GM18867 (cell line): ENCODE measurements around the gene SLC6A20.

Experiments
- ATAC-seq: cut with Tn5 transposase; IDR thresholded peaks from one replicate; pipeline ENCODE4 v1.9.1; 2021; ENCODE audit warnings: mild to moderate bottlenecking, moderate library complexity; ENCODE audit not compliant: unreplicated experiment

The SLC6A20 gene

GRCh38 chr3:45802146-45802545, 5.8 kb upstream of the SLC6A20 start:
- no peak for ATAC-seq

- no peak for ATAC-seq
These were observed 4.3 kb upstream of the SLC6A20 start for GRCh38 chr3:45800611-45801010.

DNA sequence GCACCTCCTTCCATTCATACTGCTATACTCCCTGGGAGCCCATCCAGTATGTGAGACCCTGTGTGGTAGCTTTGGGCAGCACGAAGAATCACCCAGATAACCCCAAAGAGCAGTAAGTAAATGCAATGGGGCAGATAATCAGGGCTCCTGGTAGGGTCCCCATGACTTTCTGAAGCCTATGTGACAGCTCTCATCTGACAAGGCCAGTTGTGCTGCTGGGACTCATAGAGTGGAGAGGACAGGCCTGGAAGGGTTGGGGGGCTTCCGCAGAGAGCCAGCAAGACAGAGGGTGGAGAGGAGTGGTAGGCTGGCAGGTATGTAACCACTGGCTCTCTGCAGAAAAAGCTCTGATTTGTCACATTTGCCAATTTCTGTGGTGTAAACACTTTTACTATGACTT, 3.2 kb upstream of the SLC6A20 start:
- ATAC-seq = no peak

- ATAC-seq = no peak
These were observed 1.7 kb upstream of the SLC6A20 start for GRCh38 chr3:45798034-45798433.

GRCh38 chr3:45796902-45797637, 734 bp upstream of the SLC6A20 start:
- no peak for ATAC-seq

DNA sequence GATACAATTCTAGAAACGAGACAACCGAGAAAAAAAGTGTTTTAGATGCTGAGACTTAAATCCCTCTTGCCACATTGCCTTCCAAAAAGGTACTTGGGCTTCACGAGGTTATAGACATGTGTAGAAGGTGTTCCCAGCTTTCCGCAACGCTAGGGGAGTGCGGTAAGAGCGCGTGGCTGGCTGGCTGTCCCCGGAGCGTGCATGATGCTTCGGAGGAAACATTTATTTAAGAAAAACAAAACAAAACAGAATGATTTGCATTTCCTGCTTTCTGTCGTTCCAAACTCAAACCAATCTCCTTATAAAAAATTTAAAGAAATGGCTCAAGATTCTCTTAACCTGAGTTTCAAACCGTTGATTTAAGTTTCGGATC, 841 bp downstream of the SLC6A20 start:
- ATAC-seq = no peak

GRCh38 chr3:45794660-45795059, 1.7 kb downstream of the SLC6A20 start:
- no peak for ATAC-seq

GRCh38 chr3:45794177-45794560, 2.2 kb downstream of the SLC6A20 start:
- no peak for ATAC-seq

DNA sequence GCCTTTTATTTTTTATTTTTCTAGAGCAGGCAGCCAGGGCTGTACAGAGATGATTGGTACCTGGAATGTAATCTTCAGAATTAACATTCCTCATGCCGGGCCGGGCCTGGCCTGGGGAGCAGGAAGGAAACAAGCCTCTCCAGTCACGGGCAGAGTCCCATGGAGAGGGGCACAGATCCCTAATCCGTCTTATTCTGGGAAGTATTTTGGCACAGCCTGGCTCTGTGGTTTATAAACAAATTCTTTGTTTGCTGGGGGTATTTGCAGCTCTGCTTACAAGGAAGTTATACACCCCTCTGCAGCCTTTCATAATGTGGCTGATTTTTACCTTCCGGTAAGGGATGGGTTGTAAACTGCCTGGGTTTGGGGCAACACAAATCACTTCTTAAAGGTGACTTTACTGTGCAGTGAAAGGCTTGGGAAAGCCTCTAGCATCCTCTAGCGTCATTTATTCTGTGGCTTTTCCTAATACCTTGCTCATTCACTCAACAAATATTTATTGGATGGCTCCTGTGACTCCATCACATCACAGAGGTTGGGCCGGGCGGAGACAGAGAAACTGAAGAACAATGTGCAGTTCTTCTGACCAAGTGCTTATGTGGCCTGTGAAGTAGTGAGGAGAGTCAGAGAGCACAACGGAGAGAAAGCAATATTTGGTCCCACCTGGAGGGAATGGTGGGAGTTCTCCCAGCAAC, 2.7 kb downstream of the SLC6A20 start:
- ATAC-seq = no peak

GRCh38 chr3:45792516-45793172, 3.7 kb downstream of the SLC6A20 start:
- no peak for ATAC-seq

DNA sequence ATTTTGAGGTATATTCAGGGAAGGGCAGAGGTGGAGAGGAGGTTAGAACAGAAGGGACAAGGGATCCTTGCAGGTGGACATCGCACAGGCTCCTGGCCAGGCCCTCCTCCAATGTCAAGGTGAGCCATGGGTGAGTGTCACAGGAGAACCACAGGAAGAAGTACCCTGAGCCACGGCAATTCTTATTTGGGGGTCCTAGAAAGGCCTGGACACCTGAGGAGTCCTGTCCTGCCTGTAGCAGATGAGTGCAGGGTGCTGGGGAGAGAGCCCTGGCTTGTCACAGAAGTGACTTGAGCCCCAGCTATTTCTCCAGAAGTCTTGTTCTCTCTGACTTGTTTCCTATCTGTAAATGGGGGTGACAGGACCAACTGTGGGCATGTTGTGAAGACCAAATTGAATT, 4.3 kb downstream of the SLC6A20 start:
- ATAC-seq = no peak

- no peak for ATAC-seq
These were observed 5.7 kb downstream of the SLC6A20 start for GRCh38 chr3:45790596-45790995.

- no peak for ATAC-seq
These were observed 7.0 kb downstream of the SLC6A20 start for GRCh38 chr3:45789235-45789812.

DNA sequence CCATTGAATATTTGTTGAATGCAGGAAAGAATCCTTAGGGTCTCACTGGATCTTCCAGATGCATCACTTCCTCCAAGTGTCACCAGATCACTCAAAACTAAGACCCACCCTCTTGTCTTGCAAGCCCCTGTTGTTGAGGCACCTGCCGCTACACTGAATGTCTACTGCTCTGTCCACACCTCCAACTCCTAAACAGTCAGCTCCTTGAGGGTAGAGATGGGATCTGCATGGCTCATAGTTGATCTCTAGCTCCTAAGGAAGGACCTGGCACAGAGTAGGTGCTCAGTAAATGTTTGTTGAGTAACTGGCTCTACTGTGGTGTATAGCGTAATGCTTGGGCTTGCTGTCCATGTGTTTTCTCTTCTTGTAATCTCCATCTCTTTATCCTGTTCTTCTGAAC, 8.8 kb downstream of the SLC6A20 start:
- no peak for ATAC-seq

GRCh38 chr3:45786801-45787495, 9.4 kb downstream of the SLC6A20 start:
- no peak for ATAC-seq

GRCh38 chr3:45785605-45786150, 10.7 kb downstream of the SLC6A20 start:
- ATAC-seq = no peak

DNA sequence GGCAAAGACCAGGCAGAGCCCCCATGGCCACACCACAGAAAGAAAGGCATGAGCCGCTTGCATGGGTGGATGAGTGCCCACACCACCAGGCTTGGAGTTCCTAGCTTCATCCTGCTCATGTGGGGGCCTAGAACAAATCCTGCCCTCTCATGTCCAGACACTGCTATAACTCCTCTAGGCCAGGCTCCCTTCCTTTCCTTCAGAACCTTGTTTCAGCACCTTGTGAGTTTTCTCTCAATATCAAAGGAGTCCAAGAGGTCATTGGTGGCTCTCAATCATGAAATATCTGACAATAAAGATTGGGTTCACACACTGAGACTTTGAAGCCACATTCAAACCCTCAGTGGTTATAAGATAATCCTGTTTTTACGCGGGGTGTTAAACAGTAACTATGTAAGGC, 12.7 kb downstream of the SLC6A20 start:
- ATAC-seq = no peak

GRCh38 chr3:45782381-45782780, 14.0 kb downstream of the SLC6A20 start:
- ATAC-seq = no peak

GRCh38 chr3:45781841-45782240, 14.5 kb downstream of the SLC6A20 start:
- ATAC-seq = no peak

GRCh38 chr3:45781271-45781670, 15.1 kb downstream of the SLC6A20 start:
- ATAC-seq = no peak
